Activated CD8-positive, alpha-beta memory T cell treated with anti-CD3 and anti-CD28 coated beads, Interleukin-2, amount 50 U/mL, for 48 hours (primary cell): Measurements from ENCODE around the gene TSPAN17.

Source experiments
- DNase-seq: peaks from one replicate; pipeline ENCODE4 v3.0.0-alpha.2; 2020

The TSPAN17 gene

DNA sequence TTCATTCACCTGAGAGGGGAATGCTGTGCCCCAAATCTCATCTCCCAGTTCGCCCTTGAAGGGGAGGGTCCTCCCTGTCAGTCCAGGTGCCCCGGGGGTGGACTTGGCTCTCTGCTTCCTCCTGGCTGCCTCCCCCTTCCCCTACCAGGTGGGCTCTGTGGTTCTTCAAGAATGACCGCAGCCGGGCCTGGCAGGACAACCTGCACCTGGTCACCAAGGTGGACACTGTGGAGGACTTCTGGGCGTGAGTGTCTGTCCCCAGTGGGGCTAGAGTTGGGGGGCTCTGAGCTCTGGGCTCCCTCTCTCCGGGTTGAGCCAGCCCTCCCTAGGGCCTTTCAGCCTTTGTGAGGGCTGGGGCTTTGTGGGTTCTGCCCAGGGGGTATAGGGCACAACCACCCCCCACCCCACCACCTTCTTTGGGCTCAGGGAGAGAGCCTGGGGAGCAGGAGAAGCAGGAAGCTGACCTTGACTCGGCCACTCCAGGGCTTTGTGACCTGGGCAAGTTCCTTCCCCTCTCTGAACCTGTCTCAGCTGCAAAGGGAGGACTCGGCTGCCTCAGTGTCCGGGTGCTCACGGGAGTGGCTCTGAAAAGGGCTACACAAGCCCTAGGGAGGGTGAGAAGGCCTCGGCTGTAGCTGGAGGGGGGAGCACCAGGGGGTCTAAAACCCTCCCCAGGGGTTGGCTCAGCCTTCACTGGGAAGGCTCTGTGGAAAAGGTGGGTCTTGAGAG, 3.6 kb upstream of the TSPAN17 start:
- DNase-seq, result no peak

DNA sequence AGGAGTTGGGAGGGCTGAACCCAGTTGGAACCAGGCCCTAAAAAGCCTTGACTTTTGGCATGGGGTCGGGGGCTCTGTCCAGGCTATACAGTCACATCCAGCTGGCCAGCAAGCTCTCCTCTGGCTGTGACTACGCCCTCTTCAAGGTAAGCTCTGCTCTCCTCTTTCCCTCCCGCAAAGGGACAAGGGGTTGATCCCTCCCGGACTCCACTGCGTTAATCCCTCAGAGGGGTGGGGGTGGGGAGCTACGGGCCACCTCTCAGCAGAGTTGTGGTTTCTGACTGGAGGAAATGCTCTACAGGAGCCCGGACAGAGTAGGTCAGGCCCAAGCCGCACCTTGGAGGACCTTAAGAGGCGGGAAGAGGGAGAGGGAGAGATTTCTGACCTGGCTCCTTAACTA, 3.0 kb upstream of the TSPAN17 start:
- no peak for DNase-seq

DNA sequence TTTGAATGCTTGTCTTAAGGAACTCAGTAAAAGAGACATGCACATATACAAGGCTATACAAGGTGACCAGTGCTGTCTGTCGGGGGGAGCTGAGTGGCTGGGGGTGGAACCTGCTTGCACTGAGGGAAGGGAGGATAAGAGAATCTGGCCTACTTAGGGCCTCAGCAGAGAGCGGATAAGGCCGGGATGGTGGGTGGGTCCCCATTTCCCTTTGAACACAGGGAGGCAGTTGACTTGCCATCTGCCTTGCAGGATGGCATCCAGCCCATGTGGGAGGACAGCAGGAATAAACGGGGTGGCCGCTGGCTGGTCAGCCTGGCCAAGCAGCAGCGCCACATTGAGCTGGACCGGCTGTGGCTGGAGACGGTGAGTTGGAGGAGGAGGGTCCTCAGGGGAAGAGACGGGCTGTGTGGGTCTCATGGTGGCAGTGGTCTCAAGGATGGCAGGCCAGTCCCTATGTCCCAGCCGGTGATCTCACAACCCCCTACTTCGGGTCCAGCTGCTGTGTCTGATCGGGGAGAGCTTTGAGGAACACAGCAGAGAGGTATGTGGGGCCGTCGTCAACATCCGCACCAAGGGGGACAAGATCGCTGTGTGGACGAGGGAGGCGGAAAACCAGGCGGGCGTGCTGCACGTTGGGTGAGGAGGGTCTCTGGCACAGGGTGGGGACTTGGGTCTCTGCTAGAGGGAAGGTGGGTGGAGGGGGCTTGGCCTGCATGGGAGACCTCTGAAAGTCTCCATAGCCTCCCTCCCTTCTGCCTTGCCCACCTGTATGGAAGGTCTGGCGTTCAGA, 2.2 kb upstream of the TSPAN17 start:
- DNase-seq, result no peak

DNA sequence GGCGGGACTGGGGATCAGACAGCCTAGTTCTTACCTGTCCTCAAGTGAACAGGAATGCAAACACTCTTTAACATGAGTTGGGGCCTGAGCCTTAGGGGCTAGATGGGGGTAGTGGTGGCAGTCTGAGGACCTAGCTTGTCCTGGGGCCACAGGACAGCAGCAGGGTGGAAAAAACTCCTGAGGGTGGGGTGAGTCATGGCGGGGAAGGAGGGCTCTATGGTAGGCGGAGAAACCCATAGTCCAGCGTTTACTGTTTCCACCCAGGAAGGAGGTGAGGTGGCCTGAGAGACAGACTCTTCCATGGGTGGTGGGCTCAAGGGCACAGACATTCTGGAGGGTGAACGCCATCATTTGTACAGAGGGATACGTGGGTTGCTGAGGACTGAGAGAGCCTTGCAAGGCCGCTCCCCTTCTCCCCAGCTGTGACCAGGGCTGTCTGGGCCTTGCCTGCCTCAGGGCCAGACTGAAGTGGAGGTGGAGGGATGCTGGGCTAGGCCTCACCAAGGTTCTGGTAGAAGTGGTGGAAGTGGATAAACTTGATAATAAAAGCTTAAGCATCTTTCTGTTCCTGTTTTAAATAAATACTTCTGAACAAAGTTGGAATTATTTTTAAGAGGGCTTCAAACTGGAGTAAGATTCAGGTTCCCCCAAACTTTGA, 1.1 kb upstream of the TSPAN17 start:
- no peak for DNase-seq

DNA sequence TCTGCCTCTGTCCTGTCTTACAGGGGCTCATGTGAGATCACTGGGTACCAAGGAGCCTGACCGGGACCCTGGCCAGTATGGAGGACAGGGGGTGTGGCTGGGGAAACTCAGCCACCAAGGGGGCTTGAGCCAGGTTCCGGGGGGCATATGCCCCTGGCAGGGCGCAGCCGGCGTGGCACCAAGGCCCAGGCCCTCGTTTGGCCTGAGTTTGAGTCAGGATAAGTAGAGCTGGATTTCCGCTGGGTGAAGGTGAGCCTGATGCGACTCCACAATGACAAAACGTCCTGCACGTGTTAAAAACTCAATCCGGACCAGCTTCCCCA, 616 bp upstream of the TSPAN17 start:
- DNase-seq, result no peak

DNA sequence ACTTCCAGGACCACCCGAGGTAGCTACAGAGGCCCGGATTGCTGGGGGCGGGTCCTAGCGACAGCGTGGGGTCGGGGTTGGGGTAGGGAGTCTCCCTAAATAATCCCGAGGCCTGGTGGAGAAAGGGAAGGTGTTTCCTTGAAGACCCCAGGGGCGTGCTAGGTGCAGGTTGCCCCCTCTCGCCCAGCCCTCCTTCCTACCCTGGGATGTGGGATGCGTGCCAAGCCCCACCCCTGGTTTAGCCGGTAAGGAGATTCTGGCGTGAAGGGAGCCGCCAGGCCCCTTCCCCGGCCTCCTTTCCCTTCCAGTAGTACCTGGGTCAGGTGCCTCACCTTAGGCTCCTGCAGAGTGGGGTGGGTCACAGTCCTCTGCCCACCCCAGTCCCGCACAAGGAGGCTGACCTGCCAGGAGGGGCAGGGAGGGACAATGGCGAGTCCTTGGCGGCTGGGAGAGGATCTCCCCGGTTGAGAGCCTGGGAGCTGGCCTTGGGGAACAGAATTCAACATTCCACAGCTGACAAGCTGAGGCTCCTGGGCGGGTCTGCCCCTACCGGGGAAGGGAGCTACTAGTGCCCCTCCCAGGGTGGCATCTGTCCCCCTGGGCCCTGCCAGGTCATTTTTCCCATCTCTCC, 674 bp downstream of the TSPAN17 start:
- no peak for DNase-seq

DNA sequence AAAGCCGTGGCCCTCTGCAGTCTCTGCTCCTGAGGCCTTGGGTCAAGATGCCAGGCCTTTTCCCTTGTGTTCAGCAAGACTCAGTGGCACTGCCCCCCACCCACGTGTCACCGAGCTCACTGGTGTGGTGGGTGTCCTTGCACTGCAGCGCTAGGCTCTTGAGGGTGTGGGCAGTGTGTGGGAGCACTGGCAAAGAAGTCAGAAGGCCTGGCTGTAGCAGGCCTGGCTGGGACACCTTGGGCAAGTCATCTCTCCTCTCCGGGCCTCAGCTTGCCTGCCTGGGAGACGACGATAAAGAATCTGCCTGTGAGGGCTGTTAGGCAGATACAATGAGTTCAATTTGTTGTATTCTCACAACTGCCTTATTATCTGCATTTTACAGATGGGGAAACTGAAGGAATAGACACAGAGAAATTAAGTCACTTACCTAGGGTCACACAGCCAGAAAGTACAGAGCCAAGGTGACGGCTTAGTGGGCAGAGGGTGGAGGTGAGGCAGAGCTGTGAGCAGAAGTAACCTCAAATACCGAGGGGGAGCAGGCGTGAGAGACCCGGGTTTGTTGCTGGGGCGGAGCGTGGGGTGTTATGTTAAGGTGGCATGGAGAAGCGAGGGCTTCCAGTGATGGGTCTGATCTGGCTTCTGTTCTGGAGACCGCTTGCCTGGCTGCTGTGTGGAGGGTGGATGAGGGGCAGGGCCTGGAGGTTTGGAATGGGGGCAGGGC, 1.4 kb downstream of the TSPAN17 start:
- DNase-seq, result no peak

DNA sequence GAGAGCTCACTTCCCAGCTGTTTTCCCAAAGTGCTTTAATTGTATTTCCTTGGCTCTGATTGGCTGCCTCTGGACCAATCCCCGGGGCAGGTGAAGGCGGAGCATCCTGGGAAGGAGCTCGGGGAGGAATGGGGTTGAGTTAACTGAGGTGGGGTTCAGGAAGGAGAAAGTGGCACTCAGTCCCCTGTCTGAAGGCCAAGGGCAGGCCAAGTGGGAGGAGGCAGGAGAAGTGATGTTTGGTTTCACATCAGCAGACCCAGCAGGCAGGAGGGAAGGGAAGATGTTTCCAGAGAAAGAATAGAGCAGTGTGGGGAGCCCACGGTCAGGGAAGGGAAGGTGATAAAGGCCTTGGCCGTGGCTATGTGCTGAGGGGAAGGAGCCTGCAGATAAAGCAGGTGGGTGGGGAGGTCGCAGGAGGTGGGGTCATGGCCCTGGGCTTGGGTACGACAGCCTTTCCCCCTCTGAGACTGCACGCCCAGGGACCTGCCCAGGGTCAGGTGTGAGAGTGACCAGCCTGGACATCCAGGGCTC, 3.1 kb downstream of the TSPAN17 start:
- no peak for DNase-seq

DNA sequence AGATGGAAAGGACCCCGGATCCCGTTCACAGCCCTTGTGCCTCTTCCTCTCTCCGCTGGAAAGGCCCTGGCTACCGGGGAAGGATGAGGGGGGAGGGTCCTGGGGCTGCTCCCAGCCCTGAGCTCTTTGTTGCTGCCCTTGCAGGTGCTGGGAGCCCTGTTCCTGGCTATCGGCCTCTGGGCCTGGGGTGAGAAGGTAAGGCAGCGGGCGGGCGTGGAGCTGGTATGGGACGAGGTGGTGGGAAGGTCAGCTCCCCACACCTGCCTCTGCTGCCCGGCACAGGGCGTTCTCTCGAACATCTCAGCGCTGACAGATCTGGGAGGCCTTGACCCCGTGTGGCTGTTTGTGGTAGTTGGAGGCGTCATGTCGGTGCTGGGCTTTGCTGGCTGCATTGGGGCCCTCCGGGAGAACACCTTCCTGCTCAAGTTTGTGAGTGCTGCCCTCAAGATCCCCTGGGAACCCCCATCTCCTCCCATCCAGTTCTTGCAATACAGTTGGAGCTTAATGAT, 4.2 kb downstream of the TSPAN17 start:
- no peak for DNase-seq

GRCh38 chr5:176652136-176652535, 4.9 kb downstream of the TSPAN17 start:
- no peak for DNase-seq

GRCh38 chr5:176653401-176654385, 6.4 kb downstream of the TSPAN17 start:
- peak; percentile 83 for DNase-seq

- DNase-seq, result no peak
These were observed 7.6 kb downstream of the TSPAN17 start for GRCh38 chr5:176654856-176655255.

GRCh38 chr5:176656467-176656990, 9.2 kb downstream of the TSPAN17 start:
- no peak for DNase-seq

GRCh38 chr5:176658007-176658599, 10.8 kb downstream of the TSPAN17 start:
- peak; percentile 84 for DNase-seq

DNA sequence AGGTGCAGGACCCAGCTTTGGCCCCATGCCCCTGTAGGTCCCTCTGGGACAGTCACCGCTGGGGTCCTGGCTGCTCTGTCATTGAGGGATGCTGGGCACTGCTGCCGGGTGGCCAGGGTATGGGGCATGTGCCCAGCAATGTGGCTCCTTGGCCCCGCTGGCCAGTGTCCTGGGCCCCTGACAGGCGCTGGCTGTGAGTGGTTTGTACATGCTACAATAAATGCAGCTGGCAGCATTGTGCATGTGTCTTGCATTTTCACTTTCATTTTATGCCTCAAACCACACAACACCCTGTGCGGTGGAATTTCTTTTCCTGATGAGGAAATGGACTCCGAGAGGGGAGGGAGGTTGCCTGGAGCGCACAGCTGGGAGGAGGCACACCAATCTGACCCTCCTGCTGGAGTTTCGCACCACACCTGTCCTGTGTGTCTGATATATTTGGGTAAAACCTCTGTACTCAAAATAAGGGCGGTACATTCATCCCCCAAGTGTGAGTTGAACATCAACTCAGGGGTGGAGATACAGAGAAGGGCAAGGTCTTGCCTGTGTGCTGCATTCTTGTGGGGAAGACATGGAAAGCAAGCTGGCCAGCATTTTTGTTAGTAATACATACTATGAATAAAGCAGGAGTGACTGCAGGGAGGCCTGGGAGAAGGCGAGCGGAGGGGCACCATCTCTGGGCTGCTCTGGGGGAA, 11.7 kb downstream of the TSPAN17 start:
- DNase-seq, result no peak

GRCh38 chr5:176659512-176659839, 12.2 kb downstream of the TSPAN17 start:
- DNase-seq, result no peak

- DNase-seq, result no peak
These were observed 12.7 kb downstream of the TSPAN17 start for GRCh38 chr5:176659860-176660461.

GRCh38 chr5:176660530-176660859, 13.2 kb downstream of the TSPAN17 start:
- DNase-seq, result no peak

GRCh38 chr5:176660860-176661641, 13.8 kb downstream of the TSPAN17 start:
- DNase-seq, result peak; percentile 95
